NB4 (cell line): ENCODE measurements around the gene CCNYL1.

Experiments
- CTCF ChIP-seq: IDR thresholded peaks from one replicate; pipeline ENCODE4 v1.5.1; 2012; ENCODE audit warnings: low read depth, low read length
- POLR2A ChIP-seq: IDR thresholded peaks from 2 replicates; pipeline ENCODE4 v1.6.1; 2011; ENCODE audit warnings: mild to moderate bottlenecking; ENCODE audit not compliant: insufficient read length; ENCODE audit errors: extremely low read depth

- TF ChIP-seq CTCF (no peak), POLR2A (no peak)
Measured at GRCh38 chr2:207663870-207664545, 47.4 kb upstream of the CCNYL1 start.
